ENCODE data around the gene CDH23.

The CDH23 gene

GRCh38 chr10:71517298-71518169 is 120.8 kb downstream of the CDH23 start:
- no peak for TF ChIP-seq CTCF (IDR thresholded peaks at IDR 0.05; ENCODE audit: control insufficient read depth, insufficient read depth, low read depth, low read length, missing control alignments)
- no peak overlapping the region for H3K4me3 ChIP-seq (ENCODE audit: control insufficient read depth, low read depth, low read length)
- no peak for DNase-seq (ENCODE audit: low read depth)

- DNase-seq (ENCODE audit: low read depth) = peak; percentile 4
- H3K4me3 ChIP-seq (ENCODE audit: control insufficient read depth, low read depth, low read length) = no peak overlapping the region
- TF ChIP-seq CTCF (IDR thresholded peaks at IDR 0.05; ENCODE audit: control insufficient read depth, insufficient read depth, low read depth, low read length, missing control alignments) = no peak
Observed at GRCh38 chr10:71520042-71520441, 123.3 kb downstream of the CDH23 start.

GRCh38 chr10:71521504-71522441 is 125.1 kb downstream of the CDH23 start:
- TF ChIP-seq CTCF (IDR thresholded peaks at IDR 0.05; ENCODE audit: control insufficient read depth, insufficient read depth, low read depth, low read length, missing control alignments) = no peak
- no peak overlapping the region for H3K4me3 ChIP-seq (ENCODE audit: control insufficient read depth, low read depth, low read length)
- DNase-seq (ENCODE audit: low read depth) = no peak

GRCh38 chr10:71522442-71523144 is 125.9 kb downstream of the CDH23 start:
- H3K4me3 ChIP-seq (ENCODE audit: control insufficient read depth, low read depth, low read length) = no peak overlapping the region
- TF ChIP-seq CTCF (IDR thresholded peaks at IDR 0.05; ENCODE audit: control insufficient read depth, insufficient read depth, low read depth, low read length, missing control alignments) = no peak
- DNase-seq (ENCODE audit: low read depth) = no peak

GRCh38 chr10:71523756-71524155 is 127.0 kb downstream of the CDH23 start:
- no peak for TF ChIP-seq CTCF (IDR thresholded peaks at IDR 0.05; ENCODE audit: control insufficient read depth, insufficient read depth, low read depth, low read length, missing control alignments)
- DNase-seq (ENCODE audit: low read depth) = no peak

GRCh38 chr10:71525092-71525491 is 128.4 kb downstream of the CDH23 start:
- DNase-seq (ENCODE audit: low read depth) = no peak
- no peak for TF ChIP-seq CTCF (IDR thresholded peaks at IDR 0.05; ENCODE audit: control insufficient read depth, insufficient read depth, low read depth, low read length, missing control alignments)
- H3K4me3 ChIP-seq (ENCODE audit: control insufficient read depth, low read depth, low read length) = no peak overlapping the region

More at GRCh38 chr10:71523756-71524155, 127.0 kb downstream of the CDH23 start:
- no peak overlapping the region for H3K4me3 ChIP-seq (ENCODE audit: control insufficient read depth, low read depth, low read length)
